GM19193 (cell line): ENCODE results near the gene SIX4.

Source experiments
- POLR2A ChIP-seq: IDR thresholded peaks from 4 replicates; pipeline ENCODE4 v1.6.1; 2011; ENCODE audit not compliant: insufficient read depth, insufficient read length; ENCODE audit errors: extremely low read depth

SIX4 gene

GRCh38 chr14:60691383-60692113 lies 32.6 kb downstream of the SIX4 start:
- TF ChIP-seq POLR2A, result no peak

GRCh38 chr14:60686865-60687264 lies 37.3 kb downstream of the SIX4 start:
- TF ChIP-seq POLR2A, result no peak

- no peak for TF ChIP-seq POLR2A
Measured at GRCh38 chr14:60684203-60684602, 39.9 kb downstream of the SIX4 start.

GRCh38 chr14:60681271-60681670 lies 42.9 kb downstream of the SIX4 start:
- no peak for TF ChIP-seq POLR2A

GRCh38 chr14:60680511-60680910 lies 43.6 kb downstream of the SIX4 start:
- no peak for TF ChIP-seq POLR2A

- no peak for TF ChIP-seq POLR2A
Measured at GRCh38 chr14:60679566-60680258, 44.4 kb downstream of the SIX4 start.

- no peak for TF ChIP-seq POLR2A
Measured at GRCh38 chr14:60677701-60678100, 46.5 kb downstream of the SIX4 start.

GRCh38 chr14:60670989-60671388 lies 53.2 kb downstream of the SIX4 start:
- TF ChIP-seq POLR2A, result no peak

GRCh38 chr14:60668431-60669112 lies 55.6 kb downstream of the SIX4 start:
- no peak for TF ChIP-seq POLR2A

- TF ChIP-seq POLR2A, result no peak
Measured at GRCh38 chr14:60665177-60665550, 59.0 kb downstream of the SIX4 start.

GRCh38 chr14:60662982-60663381 lies 61.2 kb downstream of the SIX4 start:
- no peak for TF ChIP-seq POLR2A

- no peak for TF ChIP-seq POLR2A
Measured at GRCh38 chr14:60661721-60662120, 62.4 kb downstream of the SIX4 start.
